Stimulated activated naive CD4-positive, alpha-beta T cell (primary cell): Measurements from ENCODE around the gene IFT22.
"Not testable (repeated sequence)": the region's sequence is repeated elsewhere in the genome, so short reads cannot be mapped to it uniquely, and the experiment has no call there.

Source experiments
- DNase-seq, 6 experiments: peaks; one replicate each; lab custom pipeline; 2025; lab: John Stamatoyannopoulos, UW

Gene IFT22

GRCh38 chr7:101321491-101322401 lies at the start of gene IFT22:
TSS of gene IFT22 (minus strand) at chr7:101321812. CDS start at chr7:101321709, 103 bp downstream.
- peak; percentile 53 to 79 (median 72) for DNase-seq

GRCh38 chr7:101370836-101371235 lies 49.2 kb upstream of the IFT22 start:
- no peak for DNase-seq

- DNase-seq = no peak
These were observed 47.0 kb upstream of the IFT22 start for GRCh38 chr7:101368422-101369165.

DNA sequence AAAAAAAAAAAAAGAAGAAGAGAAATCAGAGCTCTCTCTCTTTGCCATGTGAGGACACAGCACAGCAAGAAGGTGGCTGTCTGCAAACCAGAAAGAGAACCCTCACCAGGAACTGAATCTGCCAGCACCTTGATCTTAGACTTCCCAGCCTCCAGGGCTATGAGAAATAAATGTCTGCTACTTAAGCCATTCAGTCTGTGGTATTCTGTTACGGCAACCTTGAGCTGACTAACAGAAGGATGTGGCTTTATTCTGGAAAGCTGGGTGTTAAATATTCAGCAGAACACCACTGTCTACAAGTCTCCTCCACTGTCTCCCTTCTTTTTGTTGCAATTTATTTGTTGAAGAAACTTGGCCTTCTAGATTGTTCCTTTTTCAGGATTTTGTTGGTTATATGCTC lies 46.1 kb upstream of the IFT22 start:
- no peak for DNase-seq

DNA sequence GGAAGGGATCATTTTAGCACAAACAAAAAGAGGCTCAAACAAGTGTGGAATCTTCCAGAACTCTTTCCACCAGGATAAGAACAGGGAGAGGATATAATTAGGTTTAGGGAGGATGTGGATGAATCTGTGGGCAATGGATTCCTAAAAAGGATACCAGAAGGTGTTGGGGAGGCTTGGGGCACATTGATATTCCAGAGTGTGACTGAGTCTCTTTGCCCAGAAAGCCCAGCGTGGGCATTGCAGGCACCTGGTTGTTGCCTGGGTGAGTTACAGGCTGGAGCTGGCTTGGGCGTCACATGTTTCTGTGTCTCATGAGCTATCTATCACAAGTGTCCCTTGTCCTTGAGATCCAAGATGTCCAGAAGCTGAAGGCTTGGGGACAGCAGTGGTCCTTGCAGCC lies 44.3 kb upstream of the IFT22 start:
- DNase-seq = no peak

DNA sequence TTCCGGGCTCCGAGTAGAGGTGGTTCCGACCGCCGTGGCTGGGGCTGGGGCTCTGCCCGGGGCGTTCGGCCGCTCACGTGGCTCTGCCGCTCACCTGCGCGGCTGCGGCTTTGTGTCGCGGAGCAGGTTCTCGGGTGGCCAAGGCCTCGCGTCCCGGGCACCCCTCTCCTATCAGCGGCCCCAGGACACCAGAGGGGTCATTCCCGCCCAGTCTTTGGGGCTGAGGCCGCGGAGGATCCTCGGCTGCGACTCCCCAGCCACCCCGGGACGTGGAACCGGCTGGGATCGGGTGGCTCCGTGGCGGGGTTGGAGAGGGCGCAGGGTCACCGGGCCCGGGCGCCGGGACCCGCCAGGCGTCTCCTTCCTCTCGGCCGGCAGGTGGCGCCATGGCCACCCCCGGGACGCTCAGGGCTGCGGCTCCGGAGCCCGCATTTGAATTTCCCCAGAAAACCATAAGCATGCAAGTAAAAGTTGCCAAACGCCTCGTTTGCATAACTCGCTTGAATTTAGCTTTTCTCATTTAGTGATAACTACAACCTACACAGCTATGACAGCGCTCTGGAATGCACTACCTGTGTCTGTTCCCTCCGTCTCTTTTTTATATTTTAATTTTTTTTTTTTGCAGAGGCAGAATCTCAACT lies 42.2 kb upstream of the IFT22 start:
- peak; percentile 26 to 83 (median 52) for DNase-seq

GRCh38 chr7:101363196-101363733 lies 41.7 kb upstream of the IFT22 start:
- no peak for DNase-seq

DNA sequence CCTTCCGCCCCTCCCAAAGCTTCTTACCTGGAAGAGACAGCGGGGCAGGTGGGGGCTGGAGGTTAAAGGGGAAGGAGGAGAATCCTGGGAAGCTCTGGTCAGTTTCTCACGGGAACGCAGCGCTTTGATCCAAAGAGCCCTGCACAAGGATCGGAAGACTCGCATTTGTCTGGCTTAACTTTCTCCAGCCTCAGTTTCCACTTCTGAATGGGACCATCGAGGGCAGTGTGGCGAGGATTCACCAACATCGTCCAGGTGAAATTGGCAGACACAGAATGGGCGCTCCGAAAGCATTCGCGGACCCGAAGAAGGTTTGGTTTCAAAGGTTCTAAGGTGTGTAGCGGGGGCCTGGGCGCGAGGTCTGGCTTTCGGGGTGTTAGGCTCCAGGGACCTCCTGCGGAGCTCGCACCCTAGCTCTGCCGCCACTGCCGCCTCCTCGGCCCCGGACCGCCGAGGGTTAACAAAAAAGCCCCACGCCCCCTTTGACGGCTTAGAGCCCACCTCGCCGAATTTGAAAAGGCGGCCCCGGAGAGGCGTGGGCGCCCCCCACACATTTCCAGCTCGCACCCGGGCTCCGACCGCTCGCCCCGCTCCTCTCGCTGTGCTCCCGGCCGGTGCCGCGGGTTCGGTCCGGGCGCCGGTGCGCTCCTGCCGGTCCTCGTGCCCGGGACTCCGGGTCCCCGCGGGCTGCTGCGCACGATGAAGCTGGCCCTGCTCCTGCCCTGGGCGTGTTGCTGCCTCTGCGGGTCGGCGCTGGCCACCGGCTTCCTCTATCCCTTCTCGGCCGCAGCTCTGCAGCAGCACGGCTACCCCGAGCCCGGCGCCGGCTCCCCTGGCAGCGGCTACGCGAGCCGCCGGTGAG lies 41.0 kb upstream of the IFT22 start, which contains the start of gene COL26A1:
TSS of gene COL26A1 (plus strand) at position 542 of the 862 bp plus-strand sequence. CDS start at position 700, 158 bp downstream.
- peak in 1 of 6 experiments; percentile 29 for DNase-seq

GRCh38 chr7:101357433-101357832 lies 35.8 kb upstream of the IFT22 start:
- DNase-seq = no peak

- no peak for DNase-seq
These were observed 31.3 kb upstream of the IFT22 start for GRCh38 chr7:101352920-101353308.

DNA sequence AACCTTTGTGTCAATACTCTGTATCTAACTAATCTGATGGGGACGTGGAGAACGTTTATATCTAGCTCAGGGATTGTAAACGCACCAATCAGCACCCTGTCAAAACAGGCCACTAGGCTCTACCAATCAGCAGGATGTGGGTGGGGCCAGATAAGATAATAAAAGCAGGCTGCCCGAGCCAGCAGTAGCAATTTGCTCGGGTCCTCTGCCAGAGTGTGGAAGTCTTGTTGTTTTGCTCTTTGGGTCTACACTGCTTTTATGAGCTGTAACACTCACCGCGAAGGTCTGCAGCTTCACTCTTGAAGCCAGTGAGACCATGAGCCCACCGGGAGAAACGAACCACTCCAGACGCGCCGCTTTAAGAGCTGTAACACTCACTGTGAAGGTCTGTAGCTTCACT lies 27.7 kb upstream of the IFT22 start:
- DNase-seq = not testable (repeated sequence)

- DNase-seq = not testable (repeated sequence)
These were observed 26.9 kb upstream of the IFT22 start for GRCh38 chr7:101348456-101349067.

DNA sequence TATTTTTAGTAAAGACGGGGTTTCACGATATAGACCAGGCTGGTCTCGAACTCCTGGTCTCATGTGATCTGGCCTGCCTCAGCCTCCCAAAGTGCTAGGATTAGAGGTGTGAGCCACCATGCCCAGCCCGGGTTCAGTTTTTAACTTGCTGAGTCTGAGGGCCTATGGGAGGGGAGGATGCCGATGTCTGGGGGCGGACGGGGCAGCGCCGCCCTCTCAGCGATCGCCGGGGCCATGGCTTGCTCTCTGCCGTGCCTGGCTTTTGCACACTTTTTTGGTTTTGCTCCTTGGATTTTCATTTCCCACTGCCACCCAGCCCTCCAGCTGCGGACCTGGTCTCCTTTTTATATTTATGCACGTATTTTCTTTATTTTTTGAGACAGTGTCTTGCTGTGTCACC lies 25.9 kb upstream of the IFT22 start:
- DNase-seq = no peak

DNA sequence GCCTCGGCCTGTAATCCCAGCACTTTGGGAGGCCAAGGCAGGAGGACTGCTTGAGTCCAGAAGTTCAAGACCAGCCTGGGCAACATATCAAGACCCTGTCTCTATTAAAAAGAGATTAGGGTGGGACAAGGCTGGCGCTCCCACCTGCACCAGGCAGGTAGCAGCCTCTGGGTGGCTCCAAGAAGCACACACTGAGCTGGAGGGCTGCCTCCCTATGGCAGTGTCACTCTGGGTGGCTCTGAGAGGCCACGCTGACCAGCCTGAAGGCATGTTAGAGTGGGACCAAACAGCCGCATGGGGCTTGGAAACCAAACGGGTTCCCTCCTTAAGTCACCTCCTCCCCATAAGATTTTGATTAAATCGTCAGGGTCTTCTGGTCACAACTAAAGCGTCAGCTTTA lies 21.3 kb upstream of the IFT22 start:
- no peak for DNase-seq

DNA sequence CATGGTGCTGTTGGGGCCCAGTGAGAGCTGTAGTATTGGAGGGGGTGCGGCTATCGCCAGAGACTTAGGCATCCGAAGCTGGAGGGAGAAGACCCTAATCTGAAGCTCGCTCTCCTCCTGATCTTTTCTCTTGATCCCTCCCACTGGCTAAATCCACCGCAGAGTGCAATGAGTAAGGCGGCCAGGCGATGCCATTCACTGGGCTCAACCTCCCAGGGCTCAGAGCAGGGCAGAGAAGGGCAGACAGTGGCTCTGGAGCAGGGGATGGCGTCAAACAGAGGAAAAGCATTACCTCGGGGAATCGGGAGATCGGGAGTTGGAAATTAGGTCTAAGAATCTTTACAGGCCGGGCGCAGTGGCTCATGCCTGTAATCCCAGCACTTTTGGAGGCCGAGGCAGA lies 18.8 kb upstream of the IFT22 start:
- no peak for DNase-seq

GRCh38 chr7:101333912-101334311 lies 12.3 kb upstream of the IFT22 start:
- DNase-seq = no peak

GRCh38 chr7:101332026-101332425 lies 10.4 kb upstream of the IFT22 start:
- no peak for DNase-seq

DNA sequence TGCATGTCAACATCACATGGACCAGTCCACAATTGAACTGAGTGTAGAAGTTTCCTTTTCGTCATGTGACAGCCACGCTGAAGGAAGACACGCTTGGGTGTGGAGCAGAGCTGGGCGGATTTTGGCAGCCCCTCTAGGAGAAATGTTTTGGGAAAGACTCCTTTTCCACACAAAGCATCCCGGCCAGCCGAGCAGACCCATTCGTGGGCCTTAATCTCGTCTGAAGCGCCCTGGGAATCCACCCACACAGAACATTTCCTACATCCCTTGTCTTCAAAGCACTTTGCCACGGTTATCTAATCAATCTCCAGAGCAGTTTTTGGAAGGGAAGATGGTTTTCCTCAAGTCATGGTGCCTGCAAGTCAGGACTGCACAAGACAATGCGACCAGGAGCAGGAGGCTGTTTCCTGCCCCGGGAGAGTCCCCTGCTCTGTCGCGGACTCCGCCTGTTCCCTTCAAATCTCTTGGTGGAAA lies 8.4 kb upstream of the IFT22 start:
- DNase-seq = no peak

DNA sequence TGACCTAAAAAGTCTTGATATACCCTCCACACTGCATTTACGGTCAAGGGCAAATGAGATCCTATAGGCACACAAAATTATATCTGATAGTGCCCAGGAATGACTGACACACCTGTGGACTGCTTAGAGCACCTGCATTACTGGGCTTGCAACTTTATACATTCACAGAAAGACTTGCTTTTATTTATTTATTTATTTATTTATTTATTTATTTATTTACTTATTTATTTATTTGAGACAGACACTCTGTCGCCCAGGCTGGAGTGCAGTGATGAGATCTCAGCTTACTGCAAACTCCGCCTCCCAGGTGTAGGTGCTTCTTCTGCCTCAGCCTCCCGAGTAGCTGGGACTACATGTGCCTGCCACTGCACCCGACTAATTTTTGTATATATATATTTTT lies 6.5 kb upstream of the IFT22 start:
- no peak for DNase-seq

GRCh38 chr7:101319401-101319800 lies 2.2 kb downstream of the IFT22 start:
- no peak for DNase-seq

GRCh38 chr7:101315336-101315735 lies 6.3 kb downstream of the IFT22 start:
- peak in 5 of 6 experiments; percentile 2 to 51 (median 30) for DNase-seq
